HepG2 (cell line): ENCODE data around the gene NRN1L. TPM values are rescaled to one million over a fixed set of nuclear protein-coding genes. Genes with fewer than 3 reads are reported as not detected.

Source experiments
- ARHGAP35 ChIP-seq: sonication (generic); formaldehyde crosslinking; IDR thresholded peaks from 2 replicates; pipeline ENCODE4 v1.9.0; 2022; ENCODE audit warnings: mild to moderate bottlenecking, inconsistent platforms, moderate library complexity, missing genetic modification reagents, borderline replicate concordance
- BCL3 ChIP-seq: sonication (generic); formaldehyde crosslinking; IDR thresholded peaks from 2 replicates; pipeline ENCODE4 v1.5.1; 2020; ENCODE audit warnings: mild to moderate bottlenecking, missing genetic modification reagents, moderate library complexity
- HIC2 ChIP-seq: sonication (generic); formaldehyde crosslinking; IDR thresholded peaks from 2 replicates; pipeline ENCODE4 v1.9.0; 2022; ENCODE audit warnings: low read depth, missing genetic modification reagents
- HNRNPLL ChIP-seq: fragments of 200-400 bp; formaldehyde crosslinking; IDR thresholded peaks from 2 replicates; pipeline ENCODE4 v1.6.1; 2017; ENCODE audit warnings: mild to moderate bottlenecking, low read depth, low read length; ENCODE audit not compliant: poor library complexity, severe bottlenecking
- HOXA9 ChIP-seq: sonication (generic); formaldehyde crosslinking; IDR thresholded peaks from 2 replicates; pipeline ENCODE4 v1.8.1; 2022; ENCODE audit warnings: missing genetic modification reagents, mild to moderate bottlenecking, moderate library complexity, borderline replicate concordance
- MXI1 ChIP-seq: IDR thresholded peaks from 3 replicates; pipeline ENCODE4 v1.6.1; 2012; ENCODE audit warnings: low read depth, low read length, inconsistent platforms, borderline replicate concordance
- NR2F1 ChIP-seq, 2 experiments: fragments of 450-650 bp in 1 of 2; formaldehyde crosslinking in 1 of 2; IDR thresholded peaks; 2 replicates each; pipeline versions ENCODE4 v1.5.0 to v1.6.1; 2016 to 2020; ENCODE audit warnings: mild to moderate bottlenecking in 1 of 2, missing compliant biosample characterization in 1 of 2, missing genetic modification reagents in 1 of 2, moderate library complexity in 1 of 2
- SATB2 ChIP-seq: sonication (generic); formaldehyde crosslinking; IDR thresholded peaks from 2 replicates; pipeline ENCODE4 v1.5.0; 2020; ENCODE audit warnings: missing genetic modification reagents
- SOX13 ChIP-seq, 3 experiments: fragments of 450-650 bp in 1 of 3; sonication (generic) in 1 of 3; formaldehyde crosslinking in 1 of 3; IDR thresholded peaks in 2 of 3; conservative IDR thresholded peaks in 1 of 3; 2 replicates each; pipeline versions ENCODE4 v1.5.0 to v1.6.1; 2016 to 2020; ENCODE audit warnings: antibody characterized with exemption in 1 of 3, mild to moderate bottlenecking in 1 of 3, missing compliant biosample characterization in 1 of 3, missing genetic modification reagents in 1 of 3, moderate library complexity in 1 of 3
- TBX2 ChIP-seq: sonication (generic); formaldehyde crosslinking; IDR thresholded peaks from 2 replicates; pipeline ENCODE4 v1.5.0; 2020; ENCODE audit warnings: missing genetic modification reagents, mild to moderate bottlenecking, borderline replicate concordance
- TEAD3 ChIP-seq: optimal IDR thresholded peaks from 2 replicates; pipeline ENCODE3; 2016; ENCODE audit warnings: borderline replicate concordance
- ZFP41 ChIP-seq: sonication (generic); formaldehyde crosslinking; IDR thresholded peaks from 2 replicates; pipeline ENCODE4 v1.4.0; 2020; ENCODE audit warnings: mild to moderate bottlenecking, missing genetic modification reagents, borderline replicate concordance
- ZFY ChIP-seq: sonication (generic); formaldehyde crosslinking; IDR thresholded peaks from 2 replicates; pipeline ENCODE4 v1.4.0; 2020; ENCODE audit warnings: missing genetic modification reagents
- ZMYM4 ChIP-seq: sonication (generic); formaldehyde crosslinking; IDR thresholded peaks from 2 replicates; pipeline ENCODE4 v1.8.1; 2023; ENCODE audit warnings: mild to moderate bottlenecking, missing genetic modification reagents
- ZNF234 ChIP-seq: sonication (generic); formaldehyde crosslinking; conservative IDR thresholded peaks from 2 replicates; pipeline ENCODE4 v1.5.1; 2020; ENCODE audit warnings: mild to moderate bottlenecking, missing genetic modification reagents
- ZNF260 ChIP-seq: sonication (generic); formaldehyde crosslinking; IDR thresholded peaks from 2 replicates; pipeline ENCODE4 v1.4.0; 2020; ENCODE audit warnings: missing genetic modification reagents, low read depth, mild to moderate bottlenecking, borderline replicate concordance
- ZNF263 ChIP-seq: sonication (generic); formaldehyde crosslinking; IDR thresholded peaks from 2 replicates; pipeline ENCODE4 v1.4.0; 2020; ENCODE audit warnings: missing genetic modification reagents
- ZNF329 ChIP-seq: sonication (generic); formaldehyde crosslinking; IDR thresholded peaks from 2 replicates; pipeline ENCODE4 v1.9.0; 2021; ENCODE audit warnings: low read depth, mild to moderate bottlenecking, missing genetic modification reagents
- ZNF414 ChIP-seq: sonication (generic); formaldehyde crosslinking; IDR thresholded peaks from 2 replicates; pipeline ENCODE4 v1.5.0; 2020; ENCODE audit warnings: missing genetic modification reagents
- ZNF501 ChIP-seq: sonication (generic); formaldehyde crosslinking; IDR thresholded peaks from 2 replicates; pipeline ENCODE4 v1.5.1; 2020; ENCODE audit warnings: mild to moderate bottlenecking, moderate library complexity, missing genetic modification reagents
- ZNF747 ChIP-seq: sonication (generic); formaldehyde crosslinking; IDR thresholded peaks from 2 replicates; pipeline ENCODE4 v1.8.1; 2023; ENCODE audit warnings: missing genetic modification reagents, mild to moderate bottlenecking, borderline replicate concordance
- ZSCAN5A ChIP-seq: sonication (generic); formaldehyde crosslinking; IDR thresholded peaks from 2 replicates; pipeline ENCODE4 v1.8.0; 2022; ENCODE audit warnings: mild to moderate bottlenecking, missing genetic modification reagents, borderline replicate concordance
- polyA plus RNA-seq, 8 experiments: library from polyadenylated mRNA; depleted of rRNA in 3 of 8; stranded (reverse) in 7 of 8; unstranded in 1 of 8; fragments of >200 nt; fragmentation: Illumina TruSeq in 4 of 8; extraction: Trizol in 4 of 8; gene quantifications; 2 replicates each; pipeline versions ENCODE4 v1.2.1 to v1.2.3, GENCODE V29; 2011 to 2016; ENCODE audit warnings: low read depth in 4 of 8, missing spikeins in 1 of 8, mixed read lengths in 1 of 8; ENCODE audit not compliant: insufficient read depth in 1 of 8
- total RNA-seq, 5 experiments: library from RNA; depleted of rRNA; stranded (reverse); fragments of >200 nt; fragmentation: Illumina TruSeq; extraction: Trizol; gene quantifications; 2 replicates each; pipeline ENCODE4 v1.2.3, GENCODE V29; 2016; ENCODE audit warnings: low read depth in 1 of 5

The NRN1L gene
- total and polyA plus RNA-seq, 2 of the 13 experiments (the other 11 are each of a cell fraction or from before 2014, with no cell fraction given), result 0.53 to 1.2 TPM

- TF ChIP-seq ZNF414 (CRISPR knock-in tag) (peak; percentile 84), ARHGAP35 (peak; percentile 89), TBX2 (peak; percentile 15; the same call in 1 of the 2 replicates), ZNF260 (CRISPR knock-in tag) (no peak; the same call in 1 of the 2 replicates), ZFP41 (CRISPR knock-in tag) (peak; percentile 82; the same call in 1 of the 2 replicates), MXI1 (peak; percentile 38; the same call in 1 of the 3 replicates), HIC2 (peak; percentile 44), HOXA9 (CRISPR knock-in tag) (peak; percentile 75), ZNF747 (CRISPR knock-in tag) (0 out of 2 replicates have a peak, but pooled peaks have one; percentile 13), NR2F1 (CRISPR knock-in tag; IDR thresholded peaks at IDR 0.05) (0 out of 4 replicates have a peak, but pooled peaks of 1 of the 2 experiments have one; percentile 15), SOX13 (IDR thresholded peaks at IDR 0.05) (no peak), SOX13 (CRISPR knock-in tag; conservative IDR thresholded peaks at IDR 0.05 in 1 of 2, IDR thresholded peaks at IDR 0.05 in 1 of 2) (peak in 1 of 2 experiments; percentile 81; a peak in 1 of 4 replicates), ZMYM4 (CRISPR knock-in tag) (peak; percentile 50; the same call in 1 of the 2 replicates), ZNF234 (CRISPR knock-in tag) (peak; percentile 94), BCL3 (peak; percentile 91), ZNF329 (CRISPR knock-in tag) (peak; percentile 7; the same call in 1 of the 2 replicates), TEAD3 (CRISPR knock-in tag) (peak; percentile 37), ZNF263 (CRISPR knock-in tag) (0 out of 2 replicates have a peak, but pooled peaks have one; percentile 4), SATB2 (CRISPR knock-in tag) (no peak), ZFY (CRISPR knock-in tag) (peak; percentile 87), ZSCAN5A (no peak), ZNF501 (peak; percentile 91), HNRNPLL (peak; percentile 99)
Measured at GRCh38 chr16:67842509-67843342, 42.0 kb upstream of the NRN1L start (continued).
